22Rv1 (cell line): ENCODE measurements around the gene MBTD1.

Experiments
- H3K27ac ChIP-seq: fragments of 450-650 bp; 2 replicates; pipeline ENCODE4 v1.5.1; 2017
- ZFX ChIP-seq: fragments of 450-650 bp; IDR thresholded peaks from 2 replicates; pipeline ENCODE4 v1.6.1; 2017; ENCODE audit warnings: antibody characterized with exemption, borderline replicate concordance

Gene MBTD1

GRCh38 chr17:51128076-51128475 is 131.8 kb downstream of the MBTD1 start:
- H3K27ac ChIP-seq: no peak overlapping the region

More at GRCh38 chr17:51128076-51128475, 131.8 kb downstream of the MBTD1 start:
- no peak for TF ChIP-seq ZFX
